Activated CD4-positive, alpha-beta T cell treated with anti-CD3 and anti-CD28 coated beads, Interleukin-2, amount 50 U/mL, for 24 hours (primary cell): ENCODE measurements around the gene TTC28.
"Not testable (repeated sequence)": the region's sequence is repeated elsewhere in the genome, so short reads cannot be mapped to it uniquely, and the experiment has no call there.

Experiments
- DNase-seq, 2 donors: peaks; one replicate each; pipeline ENCODE4 v3.0.0-alpha.2; 2020; ENCODE audit warnings: low read depth in 1 of 2, low spot score in 1 of 2

The TTC28 gene

GRCh38 chr22:28063656-28064055 is 616.0 kb downstream of the TTC28 start:
- DNase-seq = no peak

- not testable (repeated sequence) for DNase-seq
These were observed 619.0 kb downstream of the TTC28 start for GRCh38 chr22:28060594-28060993.

- no peak for DNase-seq
These were observed 621.6 kb downstream of the TTC28 start for GRCh38 chr22:28058036-28058435.

- DNase-seq = no peak
These were observed 624.8 kb downstream of the TTC28 start for GRCh38 chr22:28054819-28055208.

GRCh38 chr22:28053896-28054818 is 625.5 kb downstream of the TTC28 start:
- no peak for DNase-seq

GRCh38 chr22:28052825-28053269 is 626.8 kb downstream of the TTC28 start:
- no peak for DNase-seq

- DNase-seq = peak in 1 of 2 donors; percentile 9
These were observed 627.8 kb downstream of the TTC28 start for GRCh38 chr22:28051787-28052356.

GRCh38 chr22:28051091-28051786 is 628.4 kb downstream of the TTC28 start:
- DNase-seq = no peak

- DNase-seq = no peak
These were observed 631.1 kb downstream of the TTC28 start for GRCh38 chr22:28048529-28048928.

- no peak for DNase-seq
These were observed 631.9 kb downstream of the TTC28 start for GRCh38 chr22:28047740-28048139.

GRCh38 chr22:28046100-28046499 is 633.5 kb downstream of the TTC28 start:
- no peak for DNase-seq

- no peak for DNase-seq
These were observed 635.0 kb downstream of the TTC28 start for GRCh38 chr22:28044546-28045173.

GRCh38 chr22:28043266-28043665 is 636.4 kb downstream of the TTC28 start:
- DNase-seq = no peak

- DNase-seq = no peak
These were observed 644.8 kb downstream of the TTC28 start for GRCh38 chr22:28034760-28035401.

GRCh38 chr22:28034145-28034759 is 645.4 kb downstream of the TTC28 start:
- DNase-seq = no peak

- DNase-seq = no peak
These were observed 646.8 kb downstream of the TTC28 start for GRCh38 chr22:28032861-28033260.

GRCh38 chr22:28031383-28031922 is 648.2 kb downstream of the TTC28 start:
- DNase-seq = no peak

- DNase-seq = no peak
These were observed 649.2 kb downstream of the TTC28 start for GRCh38 chr22:28030473-28030872.

GRCh38 chr22:28029956-28030355 is 649.7 kb downstream of the TTC28 start:
- no peak for DNase-seq
